Measurements from ENCODE around the gene ZNF445.

ZNF445 gene

DNA sequence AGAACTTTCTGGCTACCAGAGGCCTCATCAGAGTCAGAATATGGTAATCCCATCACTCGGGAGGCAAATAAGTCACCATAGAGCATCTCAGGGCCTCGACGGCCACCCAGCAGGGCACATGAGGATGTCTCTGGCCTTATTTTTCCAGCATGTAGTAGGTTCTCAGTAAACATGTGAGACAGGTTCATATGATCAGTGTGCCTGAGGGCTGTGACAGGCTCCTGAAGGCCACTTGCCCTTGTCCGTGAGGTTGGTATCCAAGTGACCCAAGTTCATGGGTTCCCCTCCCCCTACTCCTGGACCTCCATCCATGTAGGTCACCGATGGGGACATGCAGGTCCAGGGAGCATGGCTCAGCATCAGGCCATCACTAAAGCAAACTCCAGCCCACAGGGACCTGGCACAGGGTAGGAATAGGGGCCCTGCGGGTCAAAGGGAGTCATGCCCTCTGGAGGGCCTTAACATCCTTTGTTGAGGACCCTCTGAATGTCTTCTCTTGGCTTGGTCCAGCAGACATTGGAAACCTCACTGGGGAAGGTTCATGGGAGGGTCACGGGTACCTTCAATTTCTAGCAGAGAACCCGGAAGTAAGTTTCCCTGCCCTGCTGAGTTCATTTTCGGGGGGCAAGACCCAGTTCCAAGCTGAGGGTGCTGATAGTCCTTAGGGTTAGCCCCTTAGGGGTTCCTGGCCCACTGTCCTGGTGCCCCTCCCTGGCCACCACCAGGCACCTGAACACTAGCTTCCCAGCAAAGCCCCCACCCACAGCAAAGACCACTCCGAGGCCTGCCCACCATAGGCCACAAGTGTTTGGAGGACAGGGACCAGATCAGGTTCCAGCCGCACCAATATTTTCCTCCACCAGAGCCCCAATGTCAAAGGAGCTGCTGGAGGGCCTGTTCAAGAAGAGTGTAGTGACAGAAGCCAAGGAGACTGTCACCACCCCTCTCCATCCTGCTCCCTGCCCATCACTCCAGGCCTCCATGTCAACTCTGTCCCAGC is 61.1 kb downstream of the ZNF445 start:
- ChIA-PET POLR2A (no interaction called here), CTCF (no interaction called here)
- TF ChIP-seq, protein P1, sequence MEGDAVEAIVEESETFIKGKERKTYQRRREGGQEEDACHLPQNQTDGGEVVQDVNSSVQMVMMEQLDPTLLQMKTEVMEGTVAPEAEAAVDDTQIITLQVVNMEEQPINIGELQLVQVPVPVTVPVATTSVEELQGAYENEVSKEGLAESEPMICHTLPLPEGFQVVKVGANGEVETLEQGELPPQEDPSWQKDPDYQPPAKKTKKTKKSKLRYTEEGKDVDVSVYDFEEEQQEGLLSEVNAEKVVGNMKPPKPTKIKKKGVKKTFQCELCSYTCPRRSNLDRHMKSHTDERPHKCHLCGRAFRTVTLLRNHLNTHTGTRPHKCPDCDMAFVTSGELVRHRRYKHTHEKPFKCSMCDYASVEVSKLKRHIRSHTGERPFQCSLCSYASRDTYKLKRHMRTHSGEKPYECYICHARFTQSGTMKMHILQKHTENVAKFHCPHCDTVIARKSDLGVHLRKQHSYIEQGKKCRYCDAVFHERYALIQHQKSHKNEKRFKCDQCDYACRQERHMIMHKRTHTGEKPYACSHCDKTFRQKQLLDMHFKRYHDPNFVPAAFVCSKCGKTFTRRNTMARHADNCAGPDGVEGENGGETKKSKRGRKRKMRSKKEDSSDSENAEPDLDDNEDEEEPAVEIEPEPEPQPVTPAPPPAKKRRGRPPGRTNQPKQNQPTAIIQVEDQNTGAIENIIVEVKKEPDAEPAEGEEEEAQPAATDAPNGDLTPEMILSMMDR (IDR thresholded peaks at IDR 0.05; ENCODE audit: control extremely low read depth, extremely low read depth, low read depth, missing control alignments): no peak
- DNase-seq (ENCODE audit: extremely low spot score): no peak

DNA sequence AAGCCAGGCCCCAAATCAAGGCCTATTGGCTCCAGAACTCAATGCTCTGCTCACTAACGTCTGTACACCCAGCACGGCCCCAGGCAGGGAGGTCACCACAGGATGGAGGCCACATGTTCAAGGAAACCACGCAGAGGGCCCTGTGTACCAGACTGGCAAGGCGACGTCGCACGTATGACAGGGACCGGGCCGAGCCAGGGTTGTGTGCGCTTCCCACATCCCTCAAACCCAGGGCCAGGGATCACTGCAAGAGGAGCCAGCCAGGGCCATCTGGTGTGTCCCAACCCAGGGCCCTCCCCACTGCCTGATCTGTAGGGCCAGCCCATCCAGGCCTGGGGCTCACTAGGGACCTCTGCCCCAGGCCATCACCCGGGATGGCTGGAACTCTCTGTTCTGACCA is 62.0 kb downstream of the ZNF445 start:
- ChIA-PET POLR2A (no interaction called here), CTCF (no interaction called here)

DNA sequence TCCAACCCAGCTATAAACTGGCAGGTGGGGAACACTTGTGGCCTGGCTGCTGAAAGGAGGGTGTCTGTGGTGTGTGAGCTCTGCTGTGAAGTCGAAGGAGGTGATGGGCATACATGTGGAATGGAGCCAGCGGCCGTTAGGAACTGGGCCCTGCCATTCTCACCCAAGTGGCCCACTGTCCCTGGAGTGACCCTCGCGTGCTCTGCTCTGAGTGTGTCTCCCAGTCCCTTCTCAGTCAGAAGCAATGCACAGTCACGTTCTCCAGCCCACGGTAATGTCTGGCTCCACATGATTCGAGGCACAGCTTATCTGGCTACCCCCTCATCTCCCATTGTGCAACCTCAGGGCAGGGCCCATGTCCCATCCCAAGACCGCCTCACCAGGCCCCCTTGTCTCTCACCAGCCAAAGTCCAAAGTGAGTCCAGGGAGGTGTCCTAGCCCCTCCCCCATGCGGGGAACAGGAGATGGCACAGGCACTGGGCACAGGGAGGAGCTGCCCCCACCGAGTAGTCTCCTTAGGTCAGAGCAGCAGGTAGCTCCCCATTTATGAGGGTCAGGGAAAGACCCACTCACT is 62.9 kb downstream of the ZNF445 start:
- no peak for DNase-seq (ENCODE audit: extremely low spot score)
- ChIA-PET CTCF (no interaction called here), POLR2A (no interaction called here)
- TF ChIP-seq, protein P1 (IDR thresholded peaks at IDR 0.05; ENCODE audit: control extremely low read depth, extremely low read depth, low read depth, missing control alignments): no peak

More for the DNA sequence above, 62.0 kb downstream of the ZNF445 start:
- no peak for DNase-seq (ENCODE audit: extremely low spot score)
- TF ChIP-seq, protein P1 (IDR thresholded peaks at IDR 0.05; ENCODE audit: control extremely low read depth, extremely low read depth, low read depth, missing control alignments): no peak

DNA sequence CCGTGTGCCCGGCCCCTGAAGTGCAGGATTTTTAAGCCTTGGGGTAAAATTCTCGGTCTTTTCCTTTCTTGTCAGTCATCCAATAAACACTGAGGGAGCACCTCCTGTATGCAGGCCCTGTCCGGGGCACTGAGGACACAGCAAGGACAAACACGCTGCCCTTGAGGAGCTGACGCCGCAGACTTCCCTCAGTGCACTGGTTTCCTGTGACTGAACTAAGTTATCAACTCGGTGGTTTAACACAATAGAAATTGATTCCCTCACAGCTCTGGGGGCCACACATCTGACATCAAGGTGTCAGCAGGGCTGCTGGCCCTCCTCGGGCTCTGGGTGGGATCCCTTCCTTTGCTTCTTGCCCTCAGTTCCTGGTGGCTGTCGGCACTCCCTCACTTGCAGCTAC is 65.1 kb downstream of the ZNF445 start:
- TF ChIP-seq, protein P1 (IDR thresholded peaks at IDR 0.05; ENCODE audit: control extremely low read depth, extremely low read depth, low read depth, missing control alignments): no peak
- no peak for DNase-seq (ENCODE audit: extremely low spot score)
- ChIA-PET POLR2A (no interaction called here), CTCF (no interaction called here)

DNA sequence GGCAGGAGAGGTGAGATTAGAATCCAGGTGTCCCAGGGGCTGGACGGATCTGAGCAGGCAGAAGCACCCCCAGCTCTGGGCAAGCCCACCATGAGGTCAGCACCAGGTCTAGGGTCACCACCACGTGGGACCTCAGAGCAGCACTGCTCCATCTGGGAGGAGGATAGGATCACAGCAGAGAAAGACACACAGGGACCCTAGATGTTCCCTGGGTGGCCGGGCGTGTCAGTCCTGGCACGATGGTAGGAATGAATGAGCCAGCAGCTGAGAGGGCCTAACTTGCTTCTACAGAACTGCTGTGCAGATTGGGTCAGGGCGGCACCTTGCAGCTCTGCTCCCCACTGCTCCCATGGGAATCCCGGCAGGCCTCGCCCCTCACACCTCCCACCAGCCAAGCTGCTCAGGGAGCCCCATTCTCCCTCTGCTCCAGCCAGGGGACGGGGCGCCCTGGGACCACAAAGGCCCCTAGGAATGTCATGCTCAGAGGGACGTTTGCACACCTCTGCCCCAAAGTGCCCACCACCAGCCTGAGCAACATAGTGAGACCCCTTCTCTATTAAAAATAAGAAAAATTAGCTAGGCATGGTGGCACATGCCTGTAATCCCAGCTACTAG is 66.3 kb downstream of the ZNF445 start:
- TF ChIP-seq, protein P1 (IDR thresholded peaks at IDR 0.05; ENCODE audit: control extremely low read depth, extremely low read depth, low read depth, missing control alignments): no peak
- ChIA-PET CTCF (no interaction called here), POLR2A (no interaction called here)
- no peak for DNase-seq (ENCODE audit: extremely low spot score)

DNA sequence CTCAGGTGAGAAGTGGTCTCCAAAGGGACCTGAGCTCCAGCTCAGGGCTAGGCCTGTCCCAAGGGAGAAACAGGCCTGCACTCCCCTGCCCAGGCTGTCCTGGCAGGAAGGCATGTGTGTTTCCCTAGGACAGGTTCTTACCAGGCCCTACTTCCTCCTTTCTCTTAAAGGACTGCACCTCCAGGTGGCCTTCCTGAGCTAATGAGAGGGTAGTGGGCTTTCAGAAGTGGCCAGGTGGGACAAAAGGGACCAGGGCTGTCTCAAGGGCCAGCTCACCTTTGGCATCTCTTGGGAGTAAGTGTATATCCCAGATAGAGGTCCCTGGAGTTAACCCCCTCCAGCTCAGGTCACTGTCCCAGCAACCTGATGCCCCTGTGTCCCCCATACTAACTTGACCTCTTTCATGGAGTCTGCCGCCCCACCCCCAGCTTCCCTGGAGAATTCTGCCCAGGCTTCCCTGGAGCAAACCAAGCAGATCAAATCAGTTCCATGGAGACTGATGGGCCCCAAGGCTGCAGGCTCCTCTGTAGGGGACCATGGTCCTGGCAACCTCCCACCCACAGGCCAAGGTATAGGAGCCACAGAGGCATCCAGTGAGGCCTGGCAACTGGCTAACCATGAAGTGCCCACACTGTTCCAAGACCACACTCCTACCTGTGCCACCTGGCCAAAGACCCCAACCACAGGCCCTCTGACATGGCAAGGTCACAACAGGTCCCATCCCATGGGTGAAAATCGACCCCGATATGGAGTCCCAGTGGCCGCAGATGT is 67.6 kb downstream of the ZNF445 start:
- TF ChIP-seq, protein P1 (IDR thresholded peaks at IDR 0.05; ENCODE audit: control extremely low read depth, extremely low read depth, low read depth, missing control alignments): no peak
- ChIA-PET POLR2A (no interaction called here), CTCF (interaction anchor here (1.0 to 1.4 kb wide), 2 partner anchors 14 to 33 kb away, joined by 3 to 4 read pairs; no protein-coding TSS in a partner anchor)
- DNase-seq (ENCODE audit: extremely low spot score): no peak
